ENCODE results near the gene FARP1.

GRCh38 chr13:98328511-98328910 lies 185.6 kb downstream of the FARP1 start:
- TF ChIP-seq, protein P1, sequence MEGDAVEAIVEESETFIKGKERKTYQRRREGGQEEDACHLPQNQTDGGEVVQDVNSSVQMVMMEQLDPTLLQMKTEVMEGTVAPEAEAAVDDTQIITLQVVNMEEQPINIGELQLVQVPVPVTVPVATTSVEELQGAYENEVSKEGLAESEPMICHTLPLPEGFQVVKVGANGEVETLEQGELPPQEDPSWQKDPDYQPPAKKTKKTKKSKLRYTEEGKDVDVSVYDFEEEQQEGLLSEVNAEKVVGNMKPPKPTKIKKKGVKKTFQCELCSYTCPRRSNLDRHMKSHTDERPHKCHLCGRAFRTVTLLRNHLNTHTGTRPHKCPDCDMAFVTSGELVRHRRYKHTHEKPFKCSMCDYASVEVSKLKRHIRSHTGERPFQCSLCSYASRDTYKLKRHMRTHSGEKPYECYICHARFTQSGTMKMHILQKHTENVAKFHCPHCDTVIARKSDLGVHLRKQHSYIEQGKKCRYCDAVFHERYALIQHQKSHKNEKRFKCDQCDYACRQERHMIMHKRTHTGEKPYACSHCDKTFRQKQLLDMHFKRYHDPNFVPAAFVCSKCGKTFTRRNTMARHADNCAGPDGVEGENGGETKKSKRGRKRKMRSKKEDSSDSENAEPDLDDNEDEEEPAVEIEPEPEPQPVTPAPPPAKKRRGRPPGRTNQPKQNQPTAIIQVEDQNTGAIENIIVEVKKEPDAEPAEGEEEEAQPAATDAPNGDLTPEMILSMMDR (conservative IDR thresholded peaks at IDR 0.05; ENCODE audit: low read length) = no peak
- TF ChIP-seq EZH2phosphoT487 (IDR thresholded peaks at IDR 0.05; ENCODE audit: borderline replicate concordance, low read depth, low read length) = no peak
